ENCODE measurements around the gene SLC5A2.

DNA sequence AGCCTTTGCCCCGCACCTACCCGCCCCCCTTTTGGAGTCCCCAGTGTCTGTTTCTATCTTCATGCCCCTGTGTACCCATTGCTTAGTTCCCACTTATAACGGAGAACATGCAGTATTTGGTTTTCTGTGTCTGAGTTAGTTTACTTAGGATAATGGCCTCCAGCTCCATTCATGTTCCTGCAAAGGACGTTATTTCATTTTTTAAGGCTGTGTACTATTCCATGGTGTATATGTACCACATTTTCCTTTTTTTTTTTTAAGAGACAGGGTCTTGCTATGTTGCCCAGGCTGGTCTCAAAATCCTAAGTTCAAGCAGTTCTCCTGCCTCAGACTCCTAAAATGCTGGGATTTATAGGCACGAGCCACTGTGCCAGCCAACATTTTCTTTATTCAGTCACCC lies 15.1 kb upstream of the SLC5A2 start:
- TF ChIP-seq POLR2A (IDR thresholded peaks at IDR 0.05), result no peak
- TF ChIP-seq, protein P1, sequence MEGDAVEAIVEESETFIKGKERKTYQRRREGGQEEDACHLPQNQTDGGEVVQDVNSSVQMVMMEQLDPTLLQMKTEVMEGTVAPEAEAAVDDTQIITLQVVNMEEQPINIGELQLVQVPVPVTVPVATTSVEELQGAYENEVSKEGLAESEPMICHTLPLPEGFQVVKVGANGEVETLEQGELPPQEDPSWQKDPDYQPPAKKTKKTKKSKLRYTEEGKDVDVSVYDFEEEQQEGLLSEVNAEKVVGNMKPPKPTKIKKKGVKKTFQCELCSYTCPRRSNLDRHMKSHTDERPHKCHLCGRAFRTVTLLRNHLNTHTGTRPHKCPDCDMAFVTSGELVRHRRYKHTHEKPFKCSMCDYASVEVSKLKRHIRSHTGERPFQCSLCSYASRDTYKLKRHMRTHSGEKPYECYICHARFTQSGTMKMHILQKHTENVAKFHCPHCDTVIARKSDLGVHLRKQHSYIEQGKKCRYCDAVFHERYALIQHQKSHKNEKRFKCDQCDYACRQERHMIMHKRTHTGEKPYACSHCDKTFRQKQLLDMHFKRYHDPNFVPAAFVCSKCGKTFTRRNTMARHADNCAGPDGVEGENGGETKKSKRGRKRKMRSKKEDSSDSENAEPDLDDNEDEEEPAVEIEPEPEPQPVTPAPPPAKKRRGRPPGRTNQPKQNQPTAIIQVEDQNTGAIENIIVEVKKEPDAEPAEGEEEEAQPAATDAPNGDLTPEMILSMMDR (IDR thresholded peaks at IDR 0.05), result no peak

Data from uterus (tissue), 2 donors.